ENCODE results near the gene XPO1.
"Not testable (repeated sequence)": the region's sequence is repeated elsewhere in the genome, so short reads cannot be mapped to it uniquely, and the experiment has no call there.

Gene XPO1

DNA sequence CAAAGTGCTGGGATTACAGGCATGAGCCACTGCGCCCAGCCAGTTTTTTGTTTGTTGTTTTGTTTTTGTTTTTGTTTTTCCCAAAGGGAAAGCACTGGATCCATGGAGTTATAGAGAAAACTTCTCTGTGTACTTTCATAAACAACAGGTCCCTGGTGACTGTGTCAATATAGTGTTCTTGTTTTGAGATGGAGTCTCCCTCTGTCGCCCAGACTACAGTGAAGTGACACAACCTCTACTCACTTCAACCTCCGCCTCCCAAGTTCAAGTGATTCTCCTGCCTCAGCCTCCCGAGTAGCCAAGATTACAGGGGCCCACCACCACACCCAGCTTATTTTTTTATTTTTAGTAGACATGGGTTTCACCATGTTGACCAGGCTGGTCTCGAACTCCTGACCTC is 83.8 kb downstream of the XPO1 start:
- no peak overlapping the region for H3K4me3 ChIP-seq (ENCODE audit: low read depth, low read length)
- DNase-seq (ENCODE audit: low read depth), result no peak
- no peak for TF ChIP-seq MAX (IDR thresholded peaks at IDR 0.05; ENCODE audit: low read depth, low read length)
- TF ChIP-seq MYC (IDR thresholded peaks at IDR 0.05; ENCODE audit: low read depth, low read length), result no peak
- TF ChIP-seq, protein P1, sequence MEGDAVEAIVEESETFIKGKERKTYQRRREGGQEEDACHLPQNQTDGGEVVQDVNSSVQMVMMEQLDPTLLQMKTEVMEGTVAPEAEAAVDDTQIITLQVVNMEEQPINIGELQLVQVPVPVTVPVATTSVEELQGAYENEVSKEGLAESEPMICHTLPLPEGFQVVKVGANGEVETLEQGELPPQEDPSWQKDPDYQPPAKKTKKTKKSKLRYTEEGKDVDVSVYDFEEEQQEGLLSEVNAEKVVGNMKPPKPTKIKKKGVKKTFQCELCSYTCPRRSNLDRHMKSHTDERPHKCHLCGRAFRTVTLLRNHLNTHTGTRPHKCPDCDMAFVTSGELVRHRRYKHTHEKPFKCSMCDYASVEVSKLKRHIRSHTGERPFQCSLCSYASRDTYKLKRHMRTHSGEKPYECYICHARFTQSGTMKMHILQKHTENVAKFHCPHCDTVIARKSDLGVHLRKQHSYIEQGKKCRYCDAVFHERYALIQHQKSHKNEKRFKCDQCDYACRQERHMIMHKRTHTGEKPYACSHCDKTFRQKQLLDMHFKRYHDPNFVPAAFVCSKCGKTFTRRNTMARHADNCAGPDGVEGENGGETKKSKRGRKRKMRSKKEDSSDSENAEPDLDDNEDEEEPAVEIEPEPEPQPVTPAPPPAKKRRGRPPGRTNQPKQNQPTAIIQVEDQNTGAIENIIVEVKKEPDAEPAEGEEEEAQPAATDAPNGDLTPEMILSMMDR (IDR thresholded peaks at IDR 0.05; ENCODE audit: low read depth, low read length), result no peak
- TF ChIP-seq POLR2A (IDR thresholded peaks at IDR 0.05; ENCODE audit: extremely low read depth, insufficient read length), result no peak

GRCh38 chr2:61452392-61452791 is 85.8 kb downstream of the XPO1 start:
- DNase-seq (ENCODE audit: low read depth), result no peak
- TF ChIP-seq, protein P1 (IDR thresholded peaks at IDR 0.05; ENCODE audit: low read depth, low read length), result no peak
- TF ChIP-seq POLR2A (IDR thresholded peaks at IDR 0.05; ENCODE audit: extremely low read depth, insufficient read length), result no peak
- TF ChIP-seq MYC (IDR thresholded peaks at IDR 0.05; ENCODE audit: low read depth, low read length), result no peak
- TF ChIP-seq MAX (IDR thresholded peaks at IDR 0.05; ENCODE audit: low read depth, low read length), result no peak
- H3K4me3 ChIP-seq (ENCODE audit: low read depth, low read length), result no peak overlapping the region

DNA sequence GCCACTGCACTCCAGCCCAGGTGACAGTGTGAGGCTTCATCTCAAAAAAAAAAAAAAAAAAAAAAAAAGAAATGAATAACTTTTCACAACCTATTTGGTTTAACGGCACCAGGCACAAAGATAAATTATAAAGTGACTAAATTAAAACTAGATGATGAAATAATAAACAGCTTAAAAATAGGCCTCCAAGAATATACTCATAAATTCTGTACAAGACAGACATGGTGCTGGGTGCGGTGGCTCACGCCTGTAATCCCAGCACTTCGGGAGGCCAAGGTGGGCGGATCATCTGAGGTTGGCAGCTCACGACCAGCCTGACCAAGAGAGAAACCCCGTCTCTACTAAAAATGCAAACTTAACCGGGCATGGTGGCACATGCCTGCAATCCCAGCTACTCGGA is 87.0 kb downstream of the XPO1 start:
- TF ChIP-seq POLR2A (IDR thresholded peaks at IDR 0.05; ENCODE audit: extremely low read depth, insufficient read length) (no peak), MAX (IDR thresholded peaks at IDR 0.05; ENCODE audit: low read depth, low read length) (no peak), MYC (IDR thresholded peaks at IDR 0.05; ENCODE audit: low read depth, low read length) (no peak)
- TF ChIP-seq, protein P1 (IDR thresholded peaks at IDR 0.05; ENCODE audit: low read depth, low read length), result no peak
- H3K4me3 ChIP-seq (ENCODE audit: low read depth, low read length), result no peak overlapping the region
- no peak for DNase-seq (ENCODE audit: low read depth)

DNA sequence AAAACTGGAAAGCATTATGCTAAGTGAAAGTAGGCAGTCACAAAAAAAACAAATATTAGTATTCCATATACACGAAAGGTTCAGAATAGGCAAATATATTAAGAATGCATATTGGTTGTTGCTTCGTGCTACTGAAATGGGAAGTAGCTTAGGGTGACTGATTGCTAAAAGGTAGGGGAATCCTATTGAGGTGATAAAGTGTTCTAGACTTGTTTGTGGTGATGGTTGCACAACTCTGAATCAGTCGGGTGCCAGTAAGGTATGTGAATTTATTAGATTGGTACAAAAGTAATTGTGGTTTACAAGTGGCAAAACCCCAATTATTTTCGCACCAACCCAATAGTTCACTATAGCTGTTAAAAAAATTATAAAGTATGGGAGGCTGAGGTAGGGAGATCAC is 88.0 kb downstream of the XPO1 start:
- TF ChIP-seq, protein P1 (IDR thresholded peaks at IDR 0.05; ENCODE audit: low read depth, low read length), result no peak
- TF ChIP-seq MAX (IDR thresholded peaks at IDR 0.05; ENCODE audit: low read depth, low read length) (no peak), POLR2A (IDR thresholded peaks at IDR 0.05; ENCODE audit: extremely low read depth, insufficient read length) (no peak), MYC (IDR thresholded peaks at IDR 0.05; ENCODE audit: low read depth, low read length) (no peak)
- no peak overlapping the region for H3K4me3 ChIP-seq (ENCODE audit: low read depth, low read length)
- peak; percentile 58 for DNase-seq (ENCODE audit: low read depth)

- DNase-seq (ENCODE audit: low read depth), result no peak
- no peak for TF ChIP-seq MAX (IDR thresholded peaks at IDR 0.05; ENCODE audit: low read depth, low read length)
- H3K4me3 ChIP-seq (ENCODE audit: low read depth, low read length), result no peak overlapping the region
Measured at GRCh38 chr2:61448229-61448628, 89.9 kb downstream of the XPO1 start.

- DNase-seq (ENCODE audit: low read depth), result not testable (repeated sequence)
Measured at GRCh38 chr2:61446971-61447370, 91.2 kb downstream of the XPO1 start.

DNA sequence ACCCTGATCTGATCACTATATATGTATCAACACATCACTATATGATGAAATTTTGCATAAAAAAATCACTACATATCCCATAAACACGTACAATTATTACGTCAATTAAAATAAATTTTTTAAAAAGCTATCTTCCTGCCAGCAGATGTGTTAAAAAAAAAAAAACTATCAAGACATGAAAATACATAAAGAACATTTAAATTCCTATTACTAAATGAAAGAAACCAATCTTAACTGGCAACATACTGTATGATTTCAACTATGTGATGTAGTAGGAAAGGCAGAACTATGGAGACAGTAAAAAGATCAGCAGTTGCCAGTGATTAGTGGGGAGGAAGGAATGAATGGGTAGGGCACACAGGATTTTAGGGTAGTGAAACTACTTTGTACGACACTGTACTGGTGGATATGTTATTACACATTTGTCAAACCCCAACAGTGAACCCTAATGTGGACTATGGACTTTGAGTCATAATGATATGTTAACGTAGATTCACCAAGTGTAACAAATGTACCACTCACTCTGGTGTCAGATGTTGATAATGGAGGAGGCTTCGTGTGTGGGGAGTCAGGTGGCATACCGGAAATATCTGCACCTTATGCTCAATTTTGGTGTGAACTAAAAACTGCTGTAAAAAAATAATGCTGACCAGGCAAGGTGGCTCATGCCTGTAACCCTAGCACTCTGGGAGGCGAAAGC is 94.7 kb downstream of the XPO1 start:
- DNase-seq (ENCODE audit: low read depth), result peak; percentile 32
- TF ChIP-seq, protein P1 (IDR thresholded peaks at IDR 0.05; ENCODE audit: low read depth, low read length), result no peak
- no peak for TF ChIP-seq MAX (IDR thresholded peaks at IDR 0.05; ENCODE audit: low read depth, low read length)
- no peak overlapping the region for H3K4me3 ChIP-seq (ENCODE audit: low read depth, low read length)

More at GRCh38 chr2:61446971-61447370, 91.2 kb downstream of the XPO1 start:
- H3K4me3 ChIP-seq (ENCODE audit: low read depth, low read length), result not testable (repeated sequence)
